GM06990 (cell line): ENCODE measurements around the gene CARD14.

Experiments
- DNase-seq: peaks from one replicate; pipeline ENCODE4 v3.0.0-alpha.2; 2011; ENCODE audit not compliant: insufficient read length; ENCODE audit errors: extremely low read depth
- H3K27me3 ChIP-seq: replicated peaks from 2 replicates; pipeline ENCODE4 v1.6.0; 2011; ENCODE audit warnings: low read length; ENCODE audit not compliant: control insufficient read depth, insufficient read depth
- H3K36me3 ChIP-seq: 2 replicates; pipeline ENCODE4 v1.5.1; 2011; ENCODE audit warnings: low read length; ENCODE audit not compliant: control insufficient read depth, insufficient read depth
- H3K4me3 ChIP-seq: replicated peaks from 2 replicates; pipeline ENCODE4 v1.5.1; 2011; ENCODE audit warnings: low read depth, mild to moderate bottlenecking, control low read depth, low read length
- TF ChIP-seq, protein P1 (sequence below): IDR thresholded peaks from 2 replicates; pipeline ENCODE4 v1.5.1; 2011; ENCODE audit warnings: low read length, control low read depth, mild to moderate bottlenecking, inconsistent platforms; ENCODE audit not compliant: insufficient read depth, poor library complexity, severe bottlenecking

The CARD14 gene

DNA sequence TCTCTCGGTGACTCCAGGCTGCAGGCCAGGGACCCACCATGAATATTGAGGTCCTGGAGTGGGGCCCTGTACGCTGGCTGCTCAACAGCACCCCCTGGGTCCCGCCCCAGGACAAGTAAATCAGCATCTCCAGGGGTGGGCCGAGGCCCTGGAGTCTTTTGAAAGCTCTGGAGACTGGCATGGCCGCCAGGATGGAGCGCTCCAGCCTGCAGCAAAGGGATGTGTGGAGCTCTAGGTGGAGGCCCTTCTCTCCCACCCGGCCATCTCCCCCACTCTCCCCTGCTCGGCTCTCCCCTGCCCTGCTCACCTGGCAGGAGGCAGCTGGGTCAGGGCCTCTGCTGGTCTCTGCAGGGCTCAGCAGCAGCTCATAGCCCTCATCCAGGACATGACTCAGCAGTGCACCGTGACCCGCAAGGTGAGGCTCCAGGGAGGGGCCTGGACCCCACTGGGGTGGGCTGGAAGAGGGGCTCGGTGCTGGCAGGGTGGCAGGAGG lies 33.7 kb downstream of the CARD14 start:
- no peak overlapping the region for H3K4me3 ChIP-seq
- TF ChIP-seq, protein P1, sequence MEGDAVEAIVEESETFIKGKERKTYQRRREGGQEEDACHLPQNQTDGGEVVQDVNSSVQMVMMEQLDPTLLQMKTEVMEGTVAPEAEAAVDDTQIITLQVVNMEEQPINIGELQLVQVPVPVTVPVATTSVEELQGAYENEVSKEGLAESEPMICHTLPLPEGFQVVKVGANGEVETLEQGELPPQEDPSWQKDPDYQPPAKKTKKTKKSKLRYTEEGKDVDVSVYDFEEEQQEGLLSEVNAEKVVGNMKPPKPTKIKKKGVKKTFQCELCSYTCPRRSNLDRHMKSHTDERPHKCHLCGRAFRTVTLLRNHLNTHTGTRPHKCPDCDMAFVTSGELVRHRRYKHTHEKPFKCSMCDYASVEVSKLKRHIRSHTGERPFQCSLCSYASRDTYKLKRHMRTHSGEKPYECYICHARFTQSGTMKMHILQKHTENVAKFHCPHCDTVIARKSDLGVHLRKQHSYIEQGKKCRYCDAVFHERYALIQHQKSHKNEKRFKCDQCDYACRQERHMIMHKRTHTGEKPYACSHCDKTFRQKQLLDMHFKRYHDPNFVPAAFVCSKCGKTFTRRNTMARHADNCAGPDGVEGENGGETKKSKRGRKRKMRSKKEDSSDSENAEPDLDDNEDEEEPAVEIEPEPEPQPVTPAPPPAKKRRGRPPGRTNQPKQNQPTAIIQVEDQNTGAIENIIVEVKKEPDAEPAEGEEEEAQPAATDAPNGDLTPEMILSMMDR: peak; percentile 18
- no peaks in the 10 kb centered on the region; the same call in 1 of the 2 replicates for H3K36me3 ChIP-seq
- no peaks in the 10 kb centered on the region for H3K27me3 ChIP-seq
- DNase-seq: no peak

DNA sequence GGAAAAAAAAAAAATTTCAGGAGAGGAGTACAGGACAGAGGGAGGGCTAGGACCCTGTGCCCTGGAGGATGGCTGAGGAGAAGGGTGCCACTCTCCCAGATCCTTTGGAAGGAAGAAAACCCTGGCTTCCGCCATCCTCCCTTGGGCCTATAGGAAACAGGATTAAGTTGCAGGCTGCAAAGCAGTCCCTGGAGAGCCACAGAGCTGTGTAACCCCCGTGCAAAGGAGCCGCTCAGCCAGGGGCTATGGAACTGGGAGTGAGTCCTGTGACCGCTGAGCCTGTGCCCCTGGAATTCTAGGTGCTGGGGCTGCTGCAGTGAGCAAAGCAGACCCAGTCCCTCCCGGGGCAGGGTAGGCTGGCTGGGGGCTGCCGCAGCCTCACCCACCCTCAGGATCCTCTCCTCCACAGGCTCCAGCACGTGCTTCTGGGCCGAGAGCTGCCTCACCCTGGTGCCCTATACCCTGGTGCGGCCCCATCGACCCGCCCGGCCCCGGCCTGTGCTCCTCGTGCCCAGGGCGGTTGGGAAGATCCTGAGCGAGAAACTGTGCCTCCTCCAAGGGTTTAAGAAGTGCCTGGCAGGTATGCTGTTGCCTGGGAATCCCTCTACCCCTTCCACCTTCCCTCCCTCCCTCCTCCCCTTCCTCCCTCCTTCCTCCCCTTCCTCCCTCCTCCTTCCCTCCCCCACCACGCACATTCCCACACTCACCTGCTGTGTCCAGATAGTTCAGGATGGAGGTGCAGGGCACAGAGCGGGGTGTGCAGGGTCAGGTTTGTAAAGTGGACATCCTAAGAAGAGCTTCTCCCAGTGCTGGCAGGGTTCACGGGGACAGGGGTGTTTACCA lies 35.0 kb downstream of the CARD14 start:
- TF ChIP-seq, protein P1: no peak
- no peak for DNase-seq
- Histone ChIP-seq H3K27me3 (no peaks in the 10 kb centered on the region), H3K36me3 (peaks cover 2% of the 10 kb centered on the region), H3K4me3 (no peak overlapping the region)

DNA sequence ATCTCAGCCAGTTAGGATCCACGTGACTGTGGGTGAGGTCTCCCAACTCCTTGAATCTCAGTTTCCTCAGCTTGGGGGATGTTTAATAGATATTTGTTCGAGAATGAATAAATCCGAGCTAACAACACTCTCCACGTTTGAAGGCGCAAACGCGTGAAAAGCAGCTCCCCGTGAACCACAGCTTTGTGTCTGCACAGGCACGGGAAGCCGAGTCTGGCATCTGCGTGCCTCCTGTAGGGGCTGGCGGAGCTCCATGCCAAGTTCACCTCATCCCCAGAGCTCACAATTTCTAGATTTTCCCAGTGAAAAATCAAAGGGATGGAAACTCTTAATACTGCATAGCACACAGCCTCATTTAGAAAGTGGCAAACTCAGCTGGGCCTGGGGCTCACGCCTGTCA lies 36.0 kb downstream of the CARD14 start:
- Histone ChIP-seq H3K27me3 (no peaks in the 10 kb centered on the region), H3K36me3 (peaks cover 8% of the 10 kb centered on the region), H3K4me3 (no peak overlapping the region)
- no peak for DNase-seq
- TF ChIP-seq, protein P1: no peak

DNA sequence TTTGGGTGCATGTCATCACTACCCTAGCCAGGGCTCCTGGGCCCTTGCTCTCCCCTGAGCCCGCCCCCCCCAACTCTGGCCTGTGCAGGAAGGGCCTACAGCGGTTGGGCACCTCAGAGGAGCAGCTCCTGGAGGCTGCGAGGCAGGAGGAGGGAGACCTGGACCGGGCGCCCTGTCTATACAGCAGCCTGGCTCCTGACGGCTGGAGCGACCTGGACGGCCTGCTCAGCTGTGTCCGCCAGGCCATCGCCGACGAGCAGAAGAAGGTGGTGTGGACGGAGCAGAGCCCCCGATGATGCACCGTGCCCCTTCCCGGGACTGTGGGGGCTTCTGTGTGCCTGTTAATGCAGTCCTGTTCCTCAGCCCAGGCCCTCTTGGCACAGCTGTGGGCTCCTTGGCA lies 38.2 kb downstream of the CARD14 start:
- TF ChIP-seq, protein P1: no peak
- Histone ChIP-seq H3K4me3 (no peak overlapping the region), H3K27me3 (no peaks in the 10 kb centered on the region), H3K36me3 (peaks cover 14% of the 10 kb centered on the region)
- DNase-seq: no peak

DNA sequence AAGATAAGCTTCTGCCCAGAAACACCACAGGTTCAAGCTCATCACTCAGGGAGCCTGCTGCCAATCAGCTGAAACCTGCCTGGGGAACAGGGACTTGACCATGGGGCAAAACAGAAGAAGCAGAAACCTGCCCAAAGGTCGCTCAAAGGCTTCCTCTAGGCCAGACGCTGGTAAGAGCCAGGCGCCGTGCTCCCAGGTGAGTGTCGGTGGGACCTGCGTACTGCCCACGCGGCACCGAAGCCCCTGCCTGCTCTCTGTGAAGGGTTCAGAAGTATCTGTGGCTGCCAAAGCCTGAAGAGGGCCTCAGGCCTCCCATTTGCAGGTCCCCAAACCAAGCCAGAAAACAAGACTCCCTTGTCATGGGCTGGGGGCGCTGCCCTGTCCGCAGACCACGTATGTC lies 39.9 kb downstream of the CARD14 start:
- TF ChIP-seq, protein P1: no peak
- H3K36me3 ChIP-seq: peaks cover 16% of the 10 kb centered on the region
- no peak overlapping the region for H3K4me3 ChIP-seq
- DNase-seq: no peak
- H3K27me3 ChIP-seq: no peaks in the 10 kb centered on the region
